RWPE2 (cell line): ENCODE results near the gene P4HB.

Experiments used
- ATAC-seq: fragments of 200-7000 bp; cut with Tn5 transposase; 3 replicates; pipeline ENCODE4 v1.9.1; 2021; ENCODE audit warnings: low read depth
- DNase-seq: peaks from one replicate; pipeline ENCODE4 v3.0.0-alpha.2; 2020; ENCODE audit warnings: low spot score
- H3K27ac ChIP-seq: fragments of 450-650 bp; 2 replicates; pipeline ENCODE4 v1.5.1; 2017; ENCODE audit warnings: mild to moderate bottlenecking; ENCODE audit not compliant: poor library complexity, severe bottlenecking
- H3K27me3 ChIP-seq: fragments of 250-450 bp; sonication (Bioruptor Pico); 2 replicates; pipeline ENCODE4 v1.5.1; 2021; ENCODE audit warnings: mild to moderate bottlenecking, moderate library complexity; ENCODE audit not compliant: insufficient read depth, poor library complexity, severe bottlenecking
- H3K36me3 ChIP-seq: fragments of 250-450 bp; sonication (Bioruptor Pico); 2 replicates; pipeline ENCODE4 v1.5.1; 2020; ENCODE audit warnings: low read depth, mild to moderate bottlenecking, moderate library complexity
- H3K4me1 ChIP-seq: fragments of 250-450 bp; sonication (Bioruptor Pico); 2 replicates; pipeline ENCODE4 v1.5.1; 2021; ENCODE audit warnings: mild to moderate bottlenecking, moderate library complexity; ENCODE audit not compliant: insufficient read depth, poor library complexity, severe bottlenecking
- H3K4me3 ChIP-seq: fragments of 250-450 bp; sonication (Bioruptor Pico); 2 replicates; pipeline ENCODE4 v1.5.1; 2021; ENCODE audit warnings: mild to moderate bottlenecking, moderate library complexity; ENCODE audit not compliant: severe bottlenecking
- H3K9me3 ChIP-seq: fragments of 250-450 bp; sonication (Bioruptor Pico); 2 replicates; pipeline ENCODE4 v1.5.1; 2021; ENCODE audit warnings: mild to moderate bottlenecking, moderate library complexity; ENCODE audit not compliant: severe bottlenecking
- TF ChIP-seq, protein P1 (sequence below): fragments of 450-650 bp; IDR thresholded peaks from one replicate; pipeline ENCODE4 v1.5.1; 2017; ENCODE audit warnings: mild to moderate bottlenecking, moderate library complexity; ENCODE audit not compliant: poor library complexity, severe bottlenecking

The P4HB gene

DNA sequence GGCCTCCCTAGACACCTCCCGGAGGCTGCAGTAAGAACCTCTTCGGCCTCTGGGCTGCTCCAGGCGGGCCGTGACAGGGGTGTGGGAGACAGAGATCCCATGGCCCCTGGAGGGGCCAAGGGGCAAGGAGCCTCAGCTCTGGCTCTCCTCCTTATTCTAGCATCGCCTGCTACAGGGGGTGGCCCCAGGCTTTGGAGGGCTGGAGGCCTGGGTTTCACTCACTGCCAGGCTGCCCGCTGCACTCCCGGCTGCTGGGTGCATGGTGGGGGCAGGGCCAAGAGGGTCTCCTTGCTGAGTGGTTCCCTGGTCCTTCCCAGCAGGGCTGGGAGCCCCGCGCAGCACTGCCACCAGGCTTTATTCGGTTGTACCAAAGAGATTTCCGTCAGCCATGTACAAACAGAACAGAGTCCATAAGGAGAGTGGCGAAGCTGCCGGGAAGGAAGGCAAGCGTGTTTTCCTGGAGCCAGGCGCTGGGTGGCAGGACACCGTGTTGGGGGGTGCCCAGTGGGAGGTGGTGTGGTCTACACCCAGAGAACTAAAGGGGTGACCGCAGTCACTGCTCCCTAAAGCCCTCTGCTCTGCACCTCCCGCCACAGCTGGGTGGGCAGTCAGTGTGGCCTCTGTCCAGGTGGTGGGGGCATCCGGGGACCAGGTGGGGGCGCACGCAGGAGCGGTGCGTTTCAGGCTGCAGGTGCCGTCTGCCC is 43.7 kb upstream of the P4HB start:
- Histone ChIP-seq H3K4me3 (no peak overlapping the region), H3K9me3 (no peaks in the 10 kb centered on the region), H3K27me3 (no peaks in the 10 kb centered on the region), H3K36me3 (peaks cover 47% of the 10 kb centered on the region), H3K4me1 (peaks cover 2% of the 10 kb centered on the region), H3K27ac (no peak overlapping the region)
- TF ChIP-seq, protein P1, sequence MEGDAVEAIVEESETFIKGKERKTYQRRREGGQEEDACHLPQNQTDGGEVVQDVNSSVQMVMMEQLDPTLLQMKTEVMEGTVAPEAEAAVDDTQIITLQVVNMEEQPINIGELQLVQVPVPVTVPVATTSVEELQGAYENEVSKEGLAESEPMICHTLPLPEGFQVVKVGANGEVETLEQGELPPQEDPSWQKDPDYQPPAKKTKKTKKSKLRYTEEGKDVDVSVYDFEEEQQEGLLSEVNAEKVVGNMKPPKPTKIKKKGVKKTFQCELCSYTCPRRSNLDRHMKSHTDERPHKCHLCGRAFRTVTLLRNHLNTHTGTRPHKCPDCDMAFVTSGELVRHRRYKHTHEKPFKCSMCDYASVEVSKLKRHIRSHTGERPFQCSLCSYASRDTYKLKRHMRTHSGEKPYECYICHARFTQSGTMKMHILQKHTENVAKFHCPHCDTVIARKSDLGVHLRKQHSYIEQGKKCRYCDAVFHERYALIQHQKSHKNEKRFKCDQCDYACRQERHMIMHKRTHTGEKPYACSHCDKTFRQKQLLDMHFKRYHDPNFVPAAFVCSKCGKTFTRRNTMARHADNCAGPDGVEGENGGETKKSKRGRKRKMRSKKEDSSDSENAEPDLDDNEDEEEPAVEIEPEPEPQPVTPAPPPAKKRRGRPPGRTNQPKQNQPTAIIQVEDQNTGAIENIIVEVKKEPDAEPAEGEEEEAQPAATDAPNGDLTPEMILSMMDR: no peak
- ATAC-seq (no peak), DNase-seq (peak; percentile 61)

GRCh38 chr17:81903415-81903831 is 43.1 kb upstream of the P4HB start:
- no peak overlapping the region for H3K4me3 ChIP-seq
- peaks cover 45% of the 10 kb centered on the region for H3K36me3 ChIP-seq
- H3K9me3 ChIP-seq: no peaks in the 10 kb centered on the region
- TF ChIP-seq, protein P1: no peak
- DNase-seq (peak; percentile 61), ATAC-seq (no peak)
- no peak overlapping the region for H3K27ac ChIP-seq
- peaks cover 8% of the 10 kb centered on the region for H3K4me1 ChIP-seq
- no peaks in the 10 kb centered on the region for H3K27me3 ChIP-seq

DNA sequence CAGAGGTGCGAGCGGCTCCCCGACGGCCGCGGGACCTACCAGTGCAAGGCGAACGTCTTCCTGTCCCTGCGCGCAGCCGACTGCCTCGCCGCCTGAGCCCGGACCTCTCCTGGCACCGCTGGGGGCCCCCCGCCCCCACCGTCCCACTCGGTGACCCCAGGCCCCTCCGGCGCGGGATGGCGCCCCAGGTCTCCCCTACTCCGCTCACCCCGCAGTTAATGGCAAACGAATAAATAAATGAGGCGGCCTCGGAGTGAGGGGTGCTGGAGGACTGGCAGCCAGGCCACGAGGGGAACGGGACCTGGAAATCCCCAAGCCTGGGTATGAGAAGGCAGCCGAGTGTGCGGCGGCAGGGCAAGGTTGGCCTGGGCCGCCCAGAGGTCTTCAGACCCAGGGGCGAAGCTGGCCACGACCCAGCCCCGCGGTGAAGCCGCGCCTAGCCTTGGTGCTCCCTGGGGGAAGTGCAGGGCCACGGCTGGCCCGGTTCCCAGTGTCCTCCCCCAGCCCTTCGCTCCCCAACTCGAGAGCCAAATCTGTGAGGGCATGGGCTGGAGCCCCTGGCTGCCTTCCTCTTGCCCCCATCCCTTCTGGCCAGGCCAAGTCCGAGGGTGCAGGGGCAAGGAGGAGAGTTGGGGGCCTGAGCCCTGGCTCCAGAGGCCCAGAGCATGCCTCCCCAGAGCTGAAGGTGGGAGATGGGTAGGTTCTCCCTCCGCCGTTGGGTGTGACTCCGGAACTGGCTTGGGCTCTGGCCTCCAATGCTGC is 42.5 kb upstream of the P4HB start:
- Histone ChIP-seq H3K27ac (no peak overlapping the region), H3K9me3 (no peaks in the 10 kb centered on the region), H3K27me3 (no peaks in the 10 kb centered on the region), H3K4me1 (peaks cover 14% of the 10 kb centered on the region), H3K4me3 (no peak overlapping the region), H3K36me3 (peaks cover 44% of the 10 kb centered on the region)
- ATAC-seq (no peak; the same call in 2 of the 3 replicates), DNase-seq (peak; percentile 68)
- TF ChIP-seq, protein P1: no peak

- Histone ChIP-seq H3K27me3 (no peaks in the 10 kb centered on the region), H3K4me3 (peak within 1 kb of the TSS; percentile 9), H3K36me3 (peaks cover 44% of the 10 kb centered on the region), H3K9me3 (no peaks in the 10 kb centered on the region), H3K27ac (no peak within 1 kb of the TSS), H3K4me1 (peaks cover 20% of the 10 kb centered on the region)
- DNase-seq (peak; percentile 59), ATAC-seq (peak; percentile 4)
- TF ChIP-seq, protein P1: no peak
Observed at GRCh38 chr17:81902023-81902652, 41.8 kb upstream of the P4HB start, which contains the start of gene NPB. NPB (plus strand) TSS chr17:81902238; CDS start chr17:81902278, 40 bp downstream.
